Heart left ventricle (tissue), 16 donors: ENCODE data around the gene MYO18B. TPM values are rescaled to one million over a fixed set of nuclear protein-coding genes. Genes with fewer than 3 reads are reported as not detected.

Experiments used
- ATAC-seq, 4 donors: fragments of 200-7000 bp; cut with Tn5 transposase; one replicate each; pipeline ENCODE4 v1.9.1; 2020 to 2022; ENCODE audit warnings: moderate library complexity in 4 of 4, mild to moderate bottlenecking in 3 of 4, moderate number of reproducible peaks in 1 of 4
- DNase-seq, 5 donors: peaks; one replicate each; pipeline ENCODE4 v3.0.0-alpha.2; 2020
- H3K27ac ChIP-seq, 12 donors: fragments of 200-600 bp; sonication (generic) in 4 of 12; one replicate each; pipeline versions ENCODE4 v1.5.0 to v1.8.0; 2016 to 2022; ENCODE audit warnings: mild to moderate bottlenecking in 2 of 12
- H3K27me3 ChIP-seq, 9 donors: fragments of 200-600 bp; sonication (generic) in 2 of 9; one replicate each; pipeline versions ENCODE4 v1.5.1 to v1.8.0; 2016 to 2022; ENCODE audit warnings: mild to moderate bottlenecking in 3 of 9
- H3K36me3 ChIP-seq, 9 donors: fragments of 200-600 bp; sonication (generic) in 2 of 9; one replicate each; pipeline versions ENCODE4 v1.5.0 to v1.8.0; 2018 to 2022; ENCODE audit warnings: mild to moderate bottlenecking in 2 of 9
- H3K4me1 ChIP-seq, 12 donors: fragments of 200-600 bp; sonication (generic) in 4 of 12; one replicate each; pipeline versions ENCODE4 v1.5.0 to v1.8.0; 2016 to 2022; ENCODE audit warnings: mild to moderate bottlenecking in 3 of 12
- H3K4me3 ChIP-seq, 12 donors: fragments of 200-600 bp; sonication (generic) in 4 of 12; one replicate each; pipeline versions ENCODE4 v1.5.0 to v1.8.0; 2017 to 2022; ENCODE audit warnings: mild to moderate bottlenecking in 9 of 12, moderate library complexity in 4 of 12
- H3K9me3 ChIP-seq, 12 donors: fragments of 200-600 bp; sonication (generic) in 4 of 12; one replicate each; pipeline versions ENCODE4 v1.5.0 to v1.8.0; 2016 to 2022; ENCODE audit warnings: mild to moderate bottlenecking in 1 of 12
- CTCF ChIP-seq, 12 donors: fragments of 200-600 bp; sonication (generic) in 4 of 12; IDR thresholded peaks; one replicate each; pipeline versions ENCODE4 v1.5.0 to v1.8.0; 2018 to 2022; ENCODE audit warnings: antibody characterized with exemption in 12 of 12, mild to moderate bottlenecking in 5 of 12
- POLR2A ChIP-seq, 2 donors: fragments of 450-650 bp; IDR thresholded peaks; one replicate each; pipeline ENCODE4 v1.6.1; 2017; ENCODE audit warnings: antibody characterized with exemption in 2 of 2, mild to moderate bottlenecking in 2 of 2, moderate library complexity in 2 of 2
- WGBS, 4 donors: extraction: QIAGEN DNeasy Blood & Tissue Kit in 2 of 4; methylation state at CpG; one replicate each; pipeline versions ENCODE4 v1.1.5 to v1.1.7; 2013 to 2018; 5-methylcytosine and 5-hydroxymethylcytosine counted together
- intact Hi-C, 10 donors: fragments of 100-400 bp; cut with DNase I; formaldehyde crosslinking; loops; one replicate each; pipeline versions ENCODE4 v1.11.1 to v1.14.2; 2022
- polyA plus RNA-seq, 2 donors: library from polyadenylated mRNA; stranded (reverse); fragments of 200-250 nt; gene quantifications; one replicate each; pipeline ENCODE4 v1.2.3, GENCODE V29; 2013
- total RNA-seq, 9 donors: library from RNA; depleted of rRNA in 2 of 9; stranded (reverse); fragments of >200 nt in 2 of 9; fragmentation: NEBNext Ultra II Directional in 3 of 9; extraction: Animal tissue kit (Norgen Biotek cat#: 25700) in 3 of 9; gene quantifications; one replicate each; pipeline versions ENCODE4 v1.1.0 to v1.2.4, GENCODE V29; 2016 to 2023
- donor health status: ischemic (EF 13 %, LVEDD 7.1; RV severe dilation, severe dysfunction).
- donor health status: healthy with polysubstance abuse.
- donor health status: DM: no; HTN: yes; CAD: no.
- donor health status: DM: no; HTN: no; CAD: no.
- donor health status: ischemic (EF 25% LVEDD 6.9; RV normal size, moderate dysfunction).
- donor health status: ischemic (EF 25% LVEDD 5.7; RV mildly dilated, moderate dysfunction).
- donor health status: healthy.
- donor health status: DM: yes; HTN: yes; CAD: no.
- donor health status: ischemic (EF 35%, LVEDD 5.7; RV mildly dilated, moderate dysfunction).
- donor health status: nonischemic (EF 11% LVEDD 7.7; RV severe dilation, severe dysfunction).
- donor health status: DM: yes; HTN: yes; CAD: no.
- donor health status: PGD.
- donor health status: ischemic (EF 29% LVEDD 5.4; RV normal size, mild dysfunction).
- donor health status: nonischemic (EF 23%, LVEDD 6.1; RV moderate dilation, normal function).

The MYO18B gene
- total and polyA plus RNA-seq, 11 donors, result 140 to 301 (median 193) TPM

GRCh38 chr22:25841775-25842174 is 99.8 kb downstream of the MYO18B start:
- peaks cover 0 to 75% (median 0%) of the 10 kb centered on the region in 9 donors for H3K36me3 ChIP-seq
- WGBS, 4 donors, result 70 to 83% (median 78%) methylated on average over 7 of the region's 7 CpGs
- H3K4me3 ChIP-seq, result no peak overlapping the region
- no peaks in the 10 kb centered on the region for H3K27me3 ChIP-seq
- TF ChIP-seq POLR2A (IDR thresholded peaks at IDR 0.05), result no peak
- no peak for TF ChIP-seq CTCF (IDR thresholded peaks at IDR 0.05)
- H3K9me3 ChIP-seq, result no peaks in the 10 kb centered on the region
- no peak overlapping the region for H3K27ac ChIP-seq
- peaks cover 0 to 25% (median 0%) of the 10 kb centered on the region in 12 donors for H3K4me1 ChIP-seq
- DNase-seq, result no peak
- intact Hi-C loops, result no loop called here
- no peak for ATAC-seq

- Histone ChIP-seq H3K9me3 (no peaks in the 10 kb centered on the region), H3K27ac (no peak overlapping the region), H3K4me3 (no peak overlapping the region), H3K27me3 (no peaks in the 10 kb centered on the region), H3K36me3 (peaks cover 0 to 80% (median 0%) of the 10 kb centered on the region in 9 donors), H3K4me1 (peaks cover 0 to 16% (median 0%) of the 10 kb centered on the region in 12 donors)
- TF ChIP-seq POLR2A (IDR thresholded peaks at IDR 0.05) (no peak), CTCF (IDR thresholded peaks at IDR 0.05) (no peak)
- ATAC-seq (no peak), DNase-seq (no peak)
- intact Hi-C loops, result no loop called here
- WGBS, 4 donors, result 72 to 81% (median 76%) methylated on average over 11 of the region's 11 CpGs
These were observed 101.8 kb downstream of the MYO18B start for GRCh38 chr22:25843660-25844405.

GRCh38 chr22:25844601-25845000 is 102.6 kb downstream of the MYO18B start:
- peaks cover 0 to 88% (median 0%) of the 10 kb centered on the region in 9 donors for H3K36me3 ChIP-seq
- H3K4me1 ChIP-seq, result peaks cover 0 to 16% (median 0%) of the 10 kb centered on the region in 12 donors
- no peaks in the 10 kb centered on the region for H3K27me3 ChIP-seq
- DNase-seq (no peak), ATAC-seq (no peak)
- no peak overlapping the region for H3K4me3 ChIP-seq
- no peak overlapping the region for H3K27ac ChIP-seq
- intact Hi-C loops, result no loop called here
- no peaks in the 10 kb centered on the region for H3K9me3 ChIP-seq
- 77 to 83% (median 80%) methylated on average over 7 to 8 of the region's 8 CpGs for WGBS, 4 donors
- no peak for TF ChIP-seq CTCF (IDR thresholded peaks at IDR 0.05)
- TF ChIP-seq POLR2A (IDR thresholded peaks at IDR 0.05), result no peak

- 61 to 78% (median 69%) methylated on average over 9 to 12 of the region's 12 CpGs for WGBS, 4 donors
- ATAC-seq (peak in 1 of 4 donors; percentile 14), DNase-seq (no peak)
- Histone ChIP-seq H3K9me3 (no peaks in the 10 kb centered on the region), H3K36me3 (peaks cover 0 to 90% (median 0%) of the 10 kb centered on the region in 9 donors), H3K27me3 (no peaks in the 10 kb centered on the region), H3K4me1 (peaks cover 0 to 15% (median 0%) of the 10 kb centered on the region in 12 donors), H3K4me3 (no peak overlapping the region), H3K27ac (peak overlapping the region in 1 of 12 donors; percentile 43)
- intact Hi-C loops, result no loop called here
- TF ChIP-seq CTCF (IDR thresholded peaks at IDR 0.05) (no peak), POLR2A (IDR thresholded peaks at IDR 0.05) (no peak)
These were observed 104.2 kb downstream of the MYO18B start for GRCh38 chr22:25845985-25846745.
